HG03520 (cell line): ENCODE measurements around the gene PRR30.

Experiments used
- ATAC-seq: cut with Tn5 transposase; IDR thresholded peaks from one replicate; pipeline ENCODE4 v1.9.1; 2021; ENCODE audit warnings: mild to moderate bottlenecking, moderate library complexity; ENCODE audit not compliant: unreplicated experiment

Gene PRR30

GRCh38 chr2:27100036-27100435 lies 39.2 kb downstream of the PRR30 start:
- no peak for ATAC-seq

- ATAC-seq: no peak
Observed at GRCh38 chr2:27099334-27099955, 39.8 kb downstream of the PRR30 start.

GRCh38 chr2:27097341-27097740 lies 41.9 kb downstream of the PRR30 start:
- no peak for ATAC-seq

- no peak for ATAC-seq
Observed at GRCh38 chr2:27096748-27097297, 42.4 kb downstream of the PRR30 start.

- no peak for ATAC-seq
Observed at GRCh38 chr2:27095745-27096651, 43.2 kb downstream of the PRR30 start.

GRCh38 chr2:27095427-27095744 lies 43.8 kb downstream of the PRR30 start:
- no peak for ATAC-seq

- ATAC-seq: no peak
Observed at GRCh38 chr2:27094353-27094984, 44.7 kb downstream of the PRR30 start.

GRCh38 chr2:27093430-27094352 lies 45.5 kb downstream of the PRR30 start:
- ATAC-seq: no peak

- no peak for ATAC-seq
Observed at GRCh38 chr2:27092696-27093429, 46.3 kb downstream of the PRR30 start.

- ATAC-seq: no peak
Observed at GRCh38 chr2:27091746-27092695, 47.2 kb downstream of the PRR30 start.

GRCh38 chr2:27089111-27089954 lies 49.9 kb downstream of the PRR30 start:
- ATAC-seq: no peak

- no peak for ATAC-seq
Observed at GRCh38 chr2:27088634-27089033, 50.6 kb downstream of the PRR30 start.

GRCh38 chr2:27087823-27088410 lies 51.3 kb downstream of the PRR30 start:
- no peak for ATAC-seq
